HG03095 (cell line): ENCODE results near the gene CHMP2A.

Source experiments
- ATAC-seq: cut with Tn5 transposase; IDR thresholded peaks from one replicate; pipeline ENCODE4 v1.9.1; 2021; ENCODE audit warnings: moderate library complexity; ENCODE audit not compliant: unreplicated experiment

CHMP2A gene

GRCh38 chr19:58556622-58557220, 1.8 kb upstream of the CHMP2A start:
- ATAC-seq = no peak

GRCh38 chr19:58555920-58556621, 1.2 kb upstream of the CHMP2A start:
- ATAC-seq = no peak

- ATAC-seq = no peak
These were observed 522 bp upstream of the CHMP2A start for GRCh38 chr19:58555369-58555885.

DNA sequence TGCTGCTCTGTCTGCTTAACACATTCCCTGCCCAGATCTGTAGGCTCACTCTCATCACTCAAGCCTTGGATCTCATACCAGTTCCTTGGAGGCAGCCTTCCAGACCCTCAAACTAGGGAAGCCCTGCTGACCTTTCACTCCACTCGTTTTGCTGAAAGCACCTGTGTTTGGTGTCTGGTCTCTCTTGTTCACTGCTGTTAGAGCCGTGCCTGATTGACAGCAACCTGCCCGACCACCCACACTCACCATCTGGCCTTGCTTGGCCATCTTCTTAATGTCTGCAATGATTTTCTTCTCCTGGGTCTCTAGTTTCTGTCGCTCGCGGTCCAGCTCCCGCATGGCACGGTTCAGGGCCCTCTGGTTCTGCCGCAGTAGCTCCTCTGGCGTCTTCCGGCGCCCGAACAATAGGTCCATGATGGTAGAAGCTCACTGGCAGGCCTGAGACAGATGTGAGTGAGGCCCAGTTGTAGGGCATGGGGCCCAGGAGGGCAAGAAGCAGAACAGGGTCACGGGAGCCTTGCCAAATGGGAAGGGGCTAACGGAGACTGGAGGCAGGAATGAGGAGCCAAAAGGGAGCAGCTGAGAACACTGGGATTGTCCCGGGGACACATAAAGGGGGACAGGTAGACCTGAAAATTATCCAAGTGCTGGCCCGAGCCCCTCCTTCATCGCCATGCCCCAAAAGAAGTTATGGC, 959 bp downstream of the CHMP2A start:
- ATAC-seq = no peak

DNA sequence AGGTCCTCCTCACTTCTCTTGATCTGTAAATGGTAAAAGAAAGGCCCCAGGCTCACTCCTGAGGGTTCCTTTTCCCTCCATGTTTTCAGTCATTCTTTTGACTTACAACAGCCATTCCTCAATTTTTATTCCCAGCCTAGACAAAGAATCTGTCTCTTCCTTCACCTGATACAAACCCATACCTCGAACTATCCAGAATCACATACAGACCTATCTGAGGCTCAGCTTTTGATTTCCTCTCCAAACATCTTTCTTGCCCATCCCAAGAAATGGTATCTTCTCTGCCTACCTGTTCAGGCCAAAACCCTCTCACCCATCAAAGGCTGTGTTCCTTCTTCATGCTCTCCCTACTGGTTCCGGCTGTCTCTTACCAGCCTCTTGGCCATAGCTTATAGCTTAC, 2.2 kb downstream of the CHMP2A start:
- no peak for ATAC-seq

DNA sequence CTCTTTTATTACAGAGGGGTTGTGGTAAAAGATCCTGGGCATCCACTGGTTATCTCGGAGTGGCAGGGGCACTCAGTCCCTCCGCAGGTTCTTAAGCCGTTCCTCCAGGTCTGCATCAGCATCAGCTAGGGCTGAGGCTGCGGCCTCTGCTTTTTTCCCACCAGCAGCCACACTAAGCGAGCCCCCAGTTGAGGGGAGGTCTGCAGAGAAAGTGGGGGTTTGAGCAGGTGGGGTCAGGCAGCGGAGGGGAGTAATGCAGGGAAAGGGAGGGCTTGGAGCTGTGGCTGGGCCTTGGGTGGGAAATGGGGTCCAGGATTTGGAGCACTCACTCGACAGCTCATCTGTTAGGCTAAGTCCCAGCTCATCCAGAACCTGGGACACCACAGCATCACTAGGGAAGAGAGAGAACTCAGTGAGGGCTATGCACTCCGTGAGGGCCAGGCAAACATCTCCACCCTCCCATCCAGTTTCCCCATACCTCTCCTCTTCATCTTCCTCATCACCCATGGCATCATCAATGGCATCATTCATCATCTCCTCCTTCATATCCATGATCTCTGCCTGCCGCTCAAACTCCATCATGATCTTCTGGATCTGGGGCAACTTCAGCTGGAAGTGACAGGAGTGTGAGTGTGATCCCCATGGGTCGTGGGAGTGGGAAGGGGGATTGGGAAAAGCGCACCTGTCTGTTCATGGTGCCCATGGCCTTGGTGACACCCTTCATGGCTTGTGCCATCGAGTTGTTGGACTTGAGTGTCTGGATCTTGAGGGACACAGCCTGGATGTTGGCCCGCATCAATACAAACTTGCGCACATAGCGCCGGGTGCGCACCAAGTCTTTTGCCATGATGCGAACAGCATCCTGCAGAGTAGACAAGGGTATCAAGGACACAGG, 3.1 kb downstream of the CHMP2A start:
- ATAC-seq = no peak

GRCh38 chr19:58551123-58551497, 3.8 kb downstream of the CHMP2A start:
- no peak for ATAC-seq

GRCh38 chr19:58550362-58551122, 4.4 kb downstream of the CHMP2A start:
- ATAC-seq = no peak

DNA sequence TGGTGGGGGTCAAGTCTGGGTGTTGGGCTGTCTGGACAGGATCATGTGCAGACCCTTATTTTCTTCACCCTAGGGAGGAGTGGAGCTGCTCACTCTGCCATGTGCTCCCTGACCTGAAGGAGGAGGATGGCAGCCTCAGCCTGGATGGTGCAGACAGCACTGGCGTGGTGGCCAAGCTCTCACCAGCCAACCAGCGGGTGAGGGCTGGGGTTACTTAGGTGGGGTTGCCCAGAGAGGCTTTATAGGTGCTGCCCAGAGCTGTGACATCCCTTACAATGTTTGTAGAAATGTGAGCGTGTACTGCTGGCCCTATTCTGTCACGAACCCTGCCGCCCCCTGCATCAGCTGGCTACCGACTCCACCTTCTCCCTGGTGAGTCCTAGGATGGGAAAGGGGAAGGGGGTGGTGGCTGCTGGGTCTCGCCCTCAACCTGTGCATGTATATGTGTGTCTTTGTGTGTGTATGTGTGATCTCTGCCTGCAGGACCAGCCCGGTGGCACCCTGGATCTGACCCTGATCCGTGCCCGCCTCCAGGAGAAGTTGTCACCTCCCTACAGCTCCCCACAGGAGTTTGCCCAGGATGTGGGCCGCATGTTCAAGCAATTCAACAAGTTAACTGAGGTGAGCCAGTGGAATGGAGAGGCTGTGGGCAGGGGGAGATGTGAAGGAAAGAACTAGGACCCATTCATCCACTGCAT, 5.1 kb downstream of the CHMP2A start:
- no peak for ATAC-seq

DNA sequence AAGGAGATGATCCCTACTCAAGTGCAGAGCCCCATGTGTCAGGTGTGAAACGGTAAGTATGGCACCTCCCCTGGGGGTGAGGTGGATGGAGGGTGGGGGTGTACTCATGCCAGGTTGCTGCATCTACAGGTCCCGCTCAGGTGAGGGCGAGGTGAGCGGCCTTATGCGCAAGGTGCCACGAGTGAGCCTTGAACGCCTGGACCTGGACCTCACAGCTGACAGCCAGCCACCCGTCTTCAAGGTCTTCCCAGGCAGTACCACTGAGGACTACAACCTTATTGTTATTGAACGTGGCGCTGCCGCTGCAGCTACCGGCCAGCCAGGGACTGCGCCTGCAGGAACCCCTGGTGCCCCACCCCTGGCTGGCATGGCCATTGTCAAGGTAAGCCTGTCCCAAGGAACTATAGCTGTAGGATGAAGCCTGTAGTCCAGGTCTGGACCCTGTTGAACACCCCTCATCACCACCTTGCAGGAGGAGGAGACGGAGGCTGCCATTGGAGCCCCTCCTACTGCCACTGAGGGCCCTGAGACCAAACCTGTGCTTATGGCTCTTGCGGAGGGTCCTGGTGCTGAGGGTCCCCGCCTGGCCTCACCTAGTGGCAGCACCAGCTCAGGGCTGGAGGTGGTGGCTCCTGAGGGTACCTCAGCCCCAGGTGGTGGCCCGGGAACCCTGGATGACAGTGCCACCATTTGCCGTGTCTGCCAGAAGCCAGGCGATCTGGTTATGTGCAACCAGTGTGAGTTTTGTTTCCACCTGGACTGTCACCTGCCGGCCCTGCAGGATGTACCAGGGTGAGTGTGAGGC, 5.8 kb downstream of the CHMP2A start:
- no peak for ATAC-seq

- ATAC-seq = no peak
These were observed 7.3 kb downstream of the CHMP2A start for GRCh38 chr19:58547323-58548312.

- no peak for ATAC-seq
These were observed 8.8 kb downstream of the CHMP2A start for GRCh38 chr19:58546019-58546530.

GRCh38 chr19:58545286-58546018, 9.5 kb downstream of the CHMP2A start:
- no peak for ATAC-seq

GRCh38 chr19:58544591-58545285, 10.2 kb downstream of the CHMP2A start:
- peak; percentile 41 for ATAC-seq

DNA sequence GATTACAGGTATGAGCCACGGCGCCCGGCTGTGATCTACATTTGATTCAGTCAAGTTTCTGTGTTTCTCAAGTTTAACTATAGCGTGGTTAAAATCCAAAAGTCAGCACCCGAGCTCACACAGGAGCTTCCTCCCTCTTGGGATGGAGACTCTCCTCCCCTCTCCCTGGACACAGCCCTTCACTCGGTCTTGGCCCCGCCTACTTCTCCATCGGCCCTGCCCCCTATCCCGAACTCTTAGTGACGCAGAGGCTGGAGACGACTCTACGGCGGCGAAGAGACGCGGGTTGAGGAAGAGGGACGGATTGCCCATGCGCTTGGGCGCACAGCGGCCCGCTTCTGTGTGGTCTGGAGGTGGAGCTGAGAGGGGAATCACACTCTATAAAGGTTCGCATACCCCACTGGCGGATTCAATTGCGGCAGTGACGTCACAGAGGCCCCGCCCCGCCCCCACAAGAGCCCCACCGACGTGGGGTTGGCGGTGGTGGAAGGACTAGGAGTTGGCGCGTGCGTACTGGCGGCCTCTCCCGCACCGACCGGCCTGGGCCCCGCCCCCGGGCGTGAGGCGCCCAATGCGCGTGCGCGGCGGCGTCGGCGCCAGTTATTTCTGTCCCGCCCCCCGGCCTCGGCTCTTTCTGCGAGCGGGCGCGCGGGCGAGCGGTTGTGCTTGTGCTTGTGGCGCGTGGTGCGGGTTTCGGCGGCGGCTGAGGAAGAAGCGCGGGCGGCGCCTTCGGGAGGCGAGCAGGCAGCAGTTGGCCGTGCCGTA, 10.9 kb downstream of the CHMP2A start, which contains the start of gene TRIM28:
TRIM28 (plus strand) TSS at position 239 of the 765 bp plus-strand sequence. CDS start 694 bp downstream, outside the sequence.
- peak; percentile 83 for ATAC-seq
